Renal cortex interstitium (tissue), 11 donors: ENCODE data around the gene NDOR1. TPM values are rescaled to one million over a fixed set of nuclear protein-coding genes. Genes with fewer than 3 reads are reported as not detected.
"Not testable (repeated sequence)": the region's sequence is repeated elsewhere in the genome, so short reads cannot be mapped to it uniquely, and the experiment has no call there.

Experiments
- DNase-seq, 11 donors: peaks; one replicate each; pipeline ENCODE4 v3.0.0-alpha.2; 2013; ENCODE audit warnings: low read depth in 9 of 11, low spot score in 4 of 11; ENCODE audit errors: extremely low read depth in 1 of 11
- polyA plus RNA-seq, 3 donors: library from polyadenylated mRNA; unstranded; fragments of 120-200 nt; gene quantifications; one replicate each; pipeline ENCODE4 v1.2.1, GENCODE V29; 2013; ENCODE audit not compliant: insufficient read length in 3 of 3

Gene NDOR1
- polyA plus RNA-seq, 3 donors: 8.2 to 15.1 (median 14.2) TPM

DNA sequence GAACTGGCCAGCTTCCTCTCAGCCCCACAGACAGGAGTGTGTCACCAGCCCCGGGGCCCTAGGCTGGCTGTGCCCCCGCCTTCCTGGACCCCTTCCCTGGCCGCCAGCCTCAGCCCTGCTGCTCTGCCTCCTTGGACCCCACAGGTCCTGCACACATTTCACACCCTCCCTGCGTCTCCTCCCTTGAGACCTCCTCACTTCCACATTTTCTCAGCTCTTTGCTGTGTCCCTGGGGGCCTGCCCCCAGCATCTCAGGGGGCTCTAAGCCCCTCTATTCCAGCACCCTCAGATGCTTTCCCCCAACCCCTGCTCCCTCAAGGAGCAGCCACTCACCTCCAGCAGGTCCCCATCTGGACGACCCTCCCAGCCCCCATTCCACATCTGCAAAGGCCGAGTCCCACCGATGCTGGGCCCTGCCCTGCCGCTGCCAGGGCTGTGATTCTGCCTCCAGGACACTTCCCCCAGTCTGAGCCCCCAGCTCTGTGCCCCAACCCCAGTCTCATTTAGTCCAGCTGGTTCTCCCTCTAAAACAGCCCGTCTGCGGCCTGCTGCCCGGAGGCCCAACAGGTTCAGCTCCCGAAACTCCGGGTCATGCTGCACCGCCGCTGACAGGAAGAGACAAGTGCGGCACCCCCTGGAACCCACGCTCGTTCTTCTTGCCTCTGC lies 29.4 kb downstream of the NDOR1 start:
- DNase-seq: no peak

- no peak for DNase-seq
These were observed 30.1 kb downstream of the NDOR1 start for GRCh38 chr9:137235424-137236237.

GRCh38 chr9:137236238-137236935 lies 30.9 kb downstream of the NDOR1 start:
- peak in 8 of 11 donors; percentile 59 to 86 (median 76) for DNase-seq

GRCh38 chr9:137236936-137237421 lies 31.5 kb downstream of the NDOR1 start:
- DNase-seq: no peak

DNA sequence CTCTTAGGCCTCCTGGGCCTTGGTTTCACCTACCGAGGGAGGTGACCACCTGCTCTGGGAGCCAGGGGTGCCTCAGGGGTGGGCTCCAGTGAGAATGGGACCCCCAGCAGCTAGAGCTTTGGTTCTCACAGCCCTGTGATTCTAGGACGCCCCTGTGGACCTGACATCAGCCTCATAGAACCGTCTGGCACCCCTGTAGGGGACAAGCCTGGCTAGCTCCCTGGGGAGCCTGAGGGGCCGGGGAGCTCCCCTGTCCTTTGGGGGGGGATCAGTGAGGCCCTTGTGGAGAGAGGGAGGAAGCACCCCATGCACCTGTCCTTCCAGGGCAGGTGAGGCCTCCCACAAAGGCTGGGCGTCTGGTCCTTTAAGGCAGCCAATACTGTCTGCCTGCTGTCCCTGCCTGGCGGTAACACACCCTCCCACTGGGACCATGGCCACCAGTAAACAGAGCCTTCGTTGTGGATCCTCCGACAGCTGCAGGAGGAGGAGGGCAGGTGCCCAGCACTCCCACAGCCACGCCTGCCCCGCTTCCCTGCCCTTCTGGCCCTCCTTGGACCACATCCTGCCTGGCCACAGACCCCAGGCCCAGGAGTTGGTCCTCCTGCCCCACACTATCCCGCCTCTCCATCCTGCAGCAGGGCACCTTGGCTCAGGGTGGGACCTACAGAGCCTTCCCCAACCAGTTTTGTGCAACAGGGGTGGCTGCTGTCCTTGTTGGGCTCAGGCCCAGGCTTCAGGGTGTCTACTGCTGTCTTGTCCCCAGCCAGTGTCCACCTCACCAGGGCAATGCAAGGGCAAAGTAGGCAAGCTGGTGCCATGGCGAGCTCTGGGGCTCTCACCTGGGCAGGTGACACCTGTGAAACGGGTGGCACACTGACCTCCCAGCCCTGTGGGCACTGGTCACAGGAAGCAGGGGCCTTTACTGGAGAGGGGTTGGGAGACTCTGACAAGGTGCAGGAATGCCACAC lies 32.5 kb downstream of the NDOR1 start:
- DNase-seq: no peak

GRCh38 chr9:137239541-137240200 lies 34.2 kb downstream of the NDOR1 start:
- not testable (repeated sequence) for DNase-seq

GRCh38 chr9:137240318-137240840 lies 34.9 kb downstream of the NDOR1 start:
- DNase-seq: peak in 7 of 11 donors; percentile 53 to 72 (median 61)

- DNase-seq: peak; percentile 98 to 100 (median 99)
These were observed 35.5 kb downstream of the NDOR1 start, which contains the start of gene TUBB4B for GRCh38 chr9:137240841-137241489. Gene TUBB4B (plus strand): TSS chr9:137241287. CDS start chr9:137241361, 74 bp downstream.

- no peak for DNase-seq
These were observed 36.2 kb downstream of the NDOR1 start for GRCh38 chr9:137241490-137242268.

DNA sequence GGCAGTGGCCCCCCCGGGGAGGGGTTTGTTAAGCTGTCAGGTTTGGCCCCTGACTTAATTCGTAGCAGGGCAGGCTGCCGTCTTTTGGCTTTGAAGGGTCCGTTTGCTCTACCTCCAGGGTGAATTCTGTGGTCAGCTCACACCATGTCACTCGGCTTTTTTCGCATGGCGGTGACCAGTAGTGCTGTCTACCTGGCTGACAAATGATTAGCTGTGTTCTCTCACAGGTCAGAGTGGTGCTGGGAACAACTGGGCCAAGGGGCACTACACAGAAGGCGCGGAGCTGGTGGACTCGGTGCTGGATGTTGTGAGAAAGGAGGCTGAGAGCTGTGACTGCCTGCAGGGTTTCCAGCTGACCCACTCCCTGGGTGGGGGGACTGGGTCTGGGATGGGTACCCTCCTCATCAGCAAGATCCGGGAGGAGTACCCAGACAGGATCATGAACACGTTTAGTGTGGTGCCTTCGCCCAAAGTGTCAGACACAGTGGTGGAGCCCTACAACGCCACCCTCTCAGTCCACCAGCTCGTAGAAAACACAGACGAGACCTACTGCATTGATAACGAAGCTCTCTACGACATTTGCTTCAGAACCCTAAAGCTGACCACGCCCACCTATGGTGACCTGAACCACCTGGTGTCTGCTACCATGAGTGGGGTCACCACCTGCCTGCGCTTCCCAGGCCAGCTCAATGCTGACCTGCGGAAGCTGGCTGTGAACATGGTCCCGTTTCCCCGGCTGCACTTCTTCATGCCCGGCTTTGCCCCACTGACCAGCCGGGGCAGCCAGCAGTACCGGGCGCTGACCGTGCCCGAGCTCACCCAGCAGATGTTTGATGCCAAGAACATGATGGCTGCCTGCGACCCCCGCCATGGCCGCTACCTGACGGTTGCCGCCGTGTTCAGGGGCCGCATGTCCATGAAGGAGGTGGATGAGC lies 37.0 kb downstream of the NDOR1 start:
- DNase-seq: no peak

GRCh38 chr9:137243266-137243625 lies 37.7 kb downstream of the NDOR1 start:
- DNase-seq: not testable (repeated sequence)

DNA sequence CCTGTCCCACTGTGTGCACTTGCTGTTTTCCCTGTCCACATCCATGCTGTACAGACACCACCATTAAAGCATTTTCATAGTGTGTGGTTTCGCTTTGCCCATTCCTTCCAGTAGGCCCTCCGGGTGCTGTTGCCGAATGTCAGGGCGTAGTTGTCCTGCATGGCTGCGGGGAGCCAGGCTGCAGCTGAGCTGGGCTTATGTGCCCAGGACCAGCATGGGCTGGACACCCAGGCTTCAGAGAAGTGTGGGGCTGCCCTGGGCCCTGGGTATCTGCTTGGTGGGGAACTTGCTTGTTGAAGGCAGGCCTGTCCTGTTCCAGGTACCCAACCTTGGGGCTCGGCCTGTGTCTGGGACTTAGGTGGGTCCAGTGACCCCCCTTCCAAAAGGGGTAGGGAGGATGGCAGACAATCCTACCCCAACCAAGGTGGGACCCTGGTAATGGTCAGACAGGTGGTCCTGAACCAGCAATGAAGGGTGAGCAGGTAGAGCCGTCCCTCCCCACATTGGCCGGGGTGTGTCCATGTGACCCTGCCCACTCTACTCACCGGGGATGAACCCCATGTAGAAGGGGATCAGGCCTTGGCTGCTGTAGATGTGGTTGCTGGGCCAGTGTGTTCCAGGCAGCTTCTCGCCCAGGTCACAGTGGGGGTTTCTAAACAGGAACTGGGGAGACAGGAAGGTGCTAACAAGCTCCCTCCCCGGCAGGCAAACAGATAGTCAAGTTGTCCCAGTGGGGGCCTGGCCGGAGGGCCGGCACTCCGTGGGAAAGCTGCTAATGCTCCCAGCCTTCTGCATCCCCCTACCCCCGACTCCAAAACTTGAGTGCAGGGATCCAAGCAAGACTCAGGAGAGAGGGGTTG lies 38.4 kb downstream of the NDOR1 start:
- no peak for DNase-seq

GRCh38 chr9:137244486-137245449 lies 39.3 kb downstream of the NDOR1 start:
- no peak for DNase-seq
